ENCODE data around the gene CCDC91.

The CCDC91 gene

DNA sequence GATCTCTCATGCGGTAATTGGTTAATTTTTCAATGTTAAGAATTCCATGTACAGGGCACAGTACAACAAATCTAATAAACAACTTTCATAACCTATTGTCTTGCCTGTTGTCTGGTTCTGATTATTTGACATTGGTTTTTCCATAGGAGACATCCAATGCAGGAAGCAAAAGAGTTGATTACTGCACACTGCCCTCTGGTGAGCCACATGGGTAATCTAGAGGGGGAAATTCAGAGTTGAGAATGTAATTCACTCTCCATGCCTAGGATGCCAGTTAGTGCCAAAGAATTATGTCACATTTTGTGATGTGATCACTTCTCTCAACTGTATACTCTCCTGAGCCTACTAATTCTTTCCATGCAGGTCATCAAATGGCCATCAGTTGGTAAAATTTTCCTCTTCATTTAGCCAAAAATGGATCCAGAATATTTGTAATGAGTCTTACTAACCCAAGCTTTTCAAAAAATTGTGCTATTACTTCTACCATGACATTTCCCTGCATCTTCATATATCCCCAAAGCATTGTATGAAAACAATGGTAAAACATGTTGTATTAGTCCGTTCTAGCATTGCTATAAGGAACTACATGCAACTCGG lies 17.7 kb upstream of the CCDC91 start:
- TF ChIP-seq, protein P1, sequence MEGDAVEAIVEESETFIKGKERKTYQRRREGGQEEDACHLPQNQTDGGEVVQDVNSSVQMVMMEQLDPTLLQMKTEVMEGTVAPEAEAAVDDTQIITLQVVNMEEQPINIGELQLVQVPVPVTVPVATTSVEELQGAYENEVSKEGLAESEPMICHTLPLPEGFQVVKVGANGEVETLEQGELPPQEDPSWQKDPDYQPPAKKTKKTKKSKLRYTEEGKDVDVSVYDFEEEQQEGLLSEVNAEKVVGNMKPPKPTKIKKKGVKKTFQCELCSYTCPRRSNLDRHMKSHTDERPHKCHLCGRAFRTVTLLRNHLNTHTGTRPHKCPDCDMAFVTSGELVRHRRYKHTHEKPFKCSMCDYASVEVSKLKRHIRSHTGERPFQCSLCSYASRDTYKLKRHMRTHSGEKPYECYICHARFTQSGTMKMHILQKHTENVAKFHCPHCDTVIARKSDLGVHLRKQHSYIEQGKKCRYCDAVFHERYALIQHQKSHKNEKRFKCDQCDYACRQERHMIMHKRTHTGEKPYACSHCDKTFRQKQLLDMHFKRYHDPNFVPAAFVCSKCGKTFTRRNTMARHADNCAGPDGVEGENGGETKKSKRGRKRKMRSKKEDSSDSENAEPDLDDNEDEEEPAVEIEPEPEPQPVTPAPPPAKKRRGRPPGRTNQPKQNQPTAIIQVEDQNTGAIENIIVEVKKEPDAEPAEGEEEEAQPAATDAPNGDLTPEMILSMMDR (IDR thresholded peaks at IDR 0.05), result peak; percentile 71

- TF ChIP-seq, protein P1 (IDR thresholded peaks at IDR 0.05), result no peak
Measured at GRCh38 chr12:28173440-28173839, 16.8 kb upstream of the CCDC91 start.

DNA sequence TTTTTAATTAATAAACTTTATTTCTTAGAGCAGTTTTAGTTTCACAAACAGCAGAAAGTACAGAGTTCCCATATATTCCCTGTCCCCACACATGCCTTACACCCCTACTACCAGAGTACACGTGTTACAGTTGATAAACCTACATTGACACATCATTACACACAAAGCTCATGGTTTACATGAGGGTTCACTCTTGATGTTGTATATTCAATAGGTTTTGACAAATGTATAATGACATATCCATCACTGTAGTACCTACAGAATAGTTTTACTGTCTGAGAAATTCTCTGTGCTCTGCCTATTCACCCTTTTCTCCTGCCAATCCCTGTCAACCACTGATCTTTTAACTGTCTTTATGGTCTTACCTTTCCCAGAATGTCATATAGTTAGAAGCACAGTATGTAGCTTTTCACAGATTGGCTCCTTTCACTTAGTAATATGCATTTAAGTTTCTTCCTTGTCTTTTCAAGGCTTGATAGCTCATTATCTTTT lies 15.1 kb upstream of the CCDC91 start:
- TF ChIP-seq, protein P1 (IDR thresholded peaks at IDR 0.05), result no peak

DNA sequence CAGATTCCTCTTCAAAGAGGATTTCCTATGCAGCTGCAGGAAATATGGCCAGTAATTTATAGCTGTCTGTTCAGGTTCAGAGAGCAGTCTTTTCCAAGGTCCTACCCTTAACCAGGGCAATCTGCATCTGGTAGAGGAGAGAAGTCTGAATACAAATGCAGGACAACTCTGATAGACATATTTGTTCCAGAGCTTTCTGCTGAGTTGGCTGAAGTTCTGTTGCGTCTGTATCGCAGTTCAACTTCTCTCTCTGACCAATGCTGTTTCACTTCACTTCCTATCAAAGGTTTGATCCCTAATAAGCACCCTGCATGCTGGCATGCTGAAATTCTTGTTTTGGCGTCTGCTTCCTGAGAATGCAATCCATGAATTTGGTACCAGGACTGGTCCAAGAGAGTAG lies 14.0 kb upstream of the CCDC91 start:
- TF ChIP-seq, protein P1 (IDR thresholded peaks at IDR 0.05), result no peak

- TF ChIP-seq, protein P1 (IDR thresholded peaks at IDR 0.05), result no peak
Measured at GRCh38 chr12:28177461-28177860, 12.8 kb upstream of the CCDC91 start.

DNA sequence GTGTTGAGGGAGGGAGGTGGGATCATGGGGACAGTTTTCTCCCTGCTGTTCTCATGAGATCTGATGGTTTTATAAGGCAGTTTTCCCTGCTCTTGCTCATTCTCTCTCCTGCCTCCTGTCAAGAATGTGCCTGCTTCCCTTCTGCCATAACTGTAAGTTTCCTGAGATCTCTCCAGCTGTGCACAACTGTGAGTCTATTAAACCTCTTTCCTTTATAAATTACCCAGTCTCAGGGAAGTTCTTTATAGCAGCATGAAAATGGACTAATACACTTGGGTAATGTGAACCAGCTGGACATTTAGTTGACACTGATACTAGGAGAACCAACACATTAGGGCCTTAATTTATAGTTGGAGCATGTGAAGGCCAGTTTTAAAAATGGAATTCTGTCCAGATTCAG lies 12.4 kb upstream of the CCDC91 start:
- TF ChIP-seq, protein P1 (IDR thresholded peaks at IDR 0.05), result no peak

DNA sequence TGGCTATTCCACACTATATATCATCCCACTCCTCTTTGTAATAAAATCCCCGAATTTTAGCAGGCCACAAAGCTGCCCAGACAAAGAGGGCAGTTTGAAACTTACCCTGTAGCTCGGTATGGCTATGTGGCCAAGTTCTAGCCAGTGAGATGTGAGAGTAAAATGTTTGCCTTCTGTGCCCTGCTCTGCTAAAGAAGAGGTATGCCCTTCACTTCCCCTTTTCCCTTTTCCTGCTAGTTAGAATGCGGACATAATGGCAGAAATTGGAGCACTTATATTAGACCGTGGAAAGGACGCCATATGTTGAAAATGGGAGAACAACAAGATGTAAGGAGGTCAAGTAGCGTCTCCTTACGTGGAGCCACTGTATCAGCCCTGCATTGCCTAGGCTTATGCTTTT lies 11.5 kb upstream of the CCDC91 start:
- TF ChIP-seq, protein P1 (IDR thresholded peaks at IDR 0.05), result no peak

- TF ChIP-seq, protein P1 (IDR thresholded peaks at IDR 0.05), result no peak
Measured at GRCh38 chr12:28180786-28181185, 9.5 kb upstream of the CCDC91 start.
